GM23248 (cell line): ENCODE data around the gene CDC123.

Experiments used
- EZH2 ChIP-seq: fragments of 200-600 bp; sonication (generic); IDR thresholded peaks from 2 replicates; pipeline ENCODE4 v1.6.1; 2018; ENCODE audit warnings: antibody characterized with exemption, mild to moderate bottlenecking; ENCODE audit not compliant: insufficient read depth, poor library complexity, severe bottlenecking
- EZH2phosphoT487 ChIP-seq: fragments of 200-600 bp; sonication (generic); IDR thresholded peaks from 2 replicates; pipeline ENCODE4 v1.6.1; 2018; ENCODE audit warnings: antibody characterized with exemption, moderate library complexity, mild to moderate bottlenecking, low read depth; ENCODE audit not compliant: insufficient read depth

DNA sequence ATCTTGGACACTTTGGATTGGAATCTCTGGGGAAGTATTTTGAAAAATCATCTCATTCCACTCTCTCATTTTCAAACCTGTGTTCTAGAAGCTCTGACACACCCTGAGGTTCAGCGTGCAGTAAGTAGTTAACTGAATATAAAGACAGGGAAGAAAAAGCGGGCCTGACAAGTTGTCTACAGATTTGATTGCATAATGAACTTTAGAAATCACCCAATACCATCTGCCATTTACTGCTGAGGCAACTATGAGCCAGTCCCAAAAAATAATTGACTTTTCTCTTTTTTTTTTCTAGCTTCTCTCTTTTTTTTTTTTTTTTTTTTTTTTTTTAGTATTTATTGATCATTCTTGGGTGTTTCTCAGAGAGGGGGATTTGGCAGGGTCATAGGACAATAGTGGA, 29.5 kb downstream of the CDC123 start:
- TF ChIP-seq EZH2phosphoT487: no peak
- no peak for TF ChIP-seq EZH2
